IMR-90 (cell line): ENCODE data around the gene LGI4. TPM values are rescaled to one million over a fixed set of nuclear protein-coding genes. Genes with fewer than 3 reads are reported as not detected.
A peak's percentile ranks its signal among the peaks of the same experiment; 100 is the strongest.

Experiments
- ATAC-seq: fragments of 200-7000 bp; cut with Tn5 transposase; 2 replicates; pipeline ENCODE4 v1.9.1; 2020; ENCODE audit warnings: low read depth, mild to moderate bottlenecking, moderate library complexity
- BruUV-seq: library from RNA; stranded (reverse); fragments of 400-500 nt; replicated peaks from 2 replicates; lab custom pipeline; 2021; lab: Mats Ljungman, UMichigan
- CTCF ChIA-PET: fragments of 300-600 bp; formaldehyde crosslinking; extraction: SDS; loops from one replicate; lab custom pipeline; 2021; ENCODE audit warnings: antibody characterized with exemption; lab: Yijun Ruan, JAX
- POLR2A ChIA-PET: fragments of 300-600 bp; sonication (Branson Sonifier 250); formaldehyde crosslinking; loops from one replicate; lab custom pipeline; 2022; ENCODE audit warnings: antibody characterized with exemption; ENCODE audit not compliant: unreplicated experiment; lab: Charles Lee
- DNase-seq: peaks from one replicate; pipeline ENCODE4 v3.0.0; 2013
- H2AFZ ChIP-seq: replicated peaks from 2 replicates; pipeline ENCODE3; 2013; ENCODE audit warnings: low read length, mild to moderate bottlenecking; ENCODE audit not compliant: poor library complexity
- H2AK5ac ChIP-seq: 2 replicates; pipeline ENCODE4 v1.6.1; 2013; ENCODE audit warnings: low read depth, low read length, inconsistent platforms
- H2AK9ac ChIP-seq: replicated peaks from 2 replicates; pipeline ENCODE3; 2013; ENCODE audit warnings: mild to moderate bottlenecking, low read depth, low read length, moderate library complexity; ENCODE audit not compliant: poor library complexity
- H2BK120ac ChIP-seq: 2 replicates; pipeline ENCODE4 v1.6.1; 2013; ENCODE audit warnings: low read depth, low read length, inconsistent platforms
- H2BK15ac ChIP-seq: 3 replicates; pipeline ENCODE4 v1.6.1; 2013; ENCODE audit warnings: low read depth, low read length, inconsistent platforms
- H2BK20ac ChIP-seq: 2 replicates; pipeline ENCODE4 v1.6.1; 2013; ENCODE audit warnings: low read depth, mild to moderate bottlenecking, inconsistent platforms, low read length, moderate library complexity
- H2BK5ac ChIP-seq: 2 replicates; pipeline ENCODE4 v1.6.1; 2013; ENCODE audit warnings: mild to moderate bottlenecking, low read depth, low read length, inconsistent platforms; ENCODE audit not compliant: poor library complexity, severe bottlenecking
- H3K14ac ChIP-seq: replicated peaks from 2 replicates; pipeline ENCODE4 v1.6.1; 2013; ENCODE audit warnings: low read depth, low read length, inconsistent platforms
- H3K18ac ChIP-seq: 2 replicates; pipeline ENCODE4 v1.6.1; 2013; ENCODE audit warnings: low read depth, low read length, control low read depth
- H3K23ac ChIP-seq: 2 replicates; pipeline ENCODE4 v1.6.1; 2013; ENCODE audit warnings: low read depth, low read length, inconsistent platforms
- H3K27ac ChIP-seq: 2 replicates; pipeline ENCODE4 v1.5.1; 2013; ENCODE audit warnings: mild to moderate bottlenecking, control low read depth, low read length; ENCODE audit not compliant: insufficient read depth
- H3K27me3 ChIP-seq: 2 replicates; pipeline ENCODE4 v1.6.1; 2013; ENCODE audit warnings: low read length; ENCODE audit not compliant: control insufficient read depth, insufficient read depth
- H3K36me3 ChIP-seq: 2 replicates; pipeline ENCODE4 v1.6.1; 2013; ENCODE audit warnings: low read length, mixed read lengths; ENCODE audit not compliant: control insufficient read depth, insufficient read depth
- H3K4ac ChIP-seq: 2 replicates; pipeline ENCODE4 v1.6.1; 2013; ENCODE audit warnings: low read depth, low read length, inconsistent platforms
- H3K4me1 ChIP-seq: 2 replicates; pipeline ENCODE4 v1.6.1; 2013; ENCODE audit warnings: low read length, mixed read lengths; ENCODE audit not compliant: control insufficient read depth, insufficient read depth
- H3K4me2 ChIP-seq: 2 replicates; pipeline ENCODE4 v1.6.1; 2013; ENCODE audit warnings: low read depth, mild to moderate bottlenecking, control low read depth, low read length, moderate library complexity
- H3K4me3 ChIP-seq: 2 replicates; pipeline ENCODE4 v1.5.1; 2013; ENCODE audit warnings: low read depth, mild to moderate bottlenecking, control low read depth, low read length, moderate library complexity; ENCODE audit not compliant: insufficient read depth
- H3K56ac ChIP-seq: 2 replicates; pipeline ENCODE4 v1.6.1; 2013; ENCODE audit warnings: low read length, inconsistent platforms; ENCODE audit not compliant: insufficient read depth; ENCODE audit errors: extremely low read depth
- H3K79me1 ChIP-seq, 2 experiments: 2 replicates each; pipeline ENCODE4 v1.6.1; 2013; ENCODE audit warnings: low read length in 2 of 2, inconsistent platforms in 1 of 2, low read depth in 1 of 2
- H3K9ac ChIP-seq: 2 replicates; pipeline ENCODE4 v1.6.1; 2013; ENCODE audit warnings: low read depth, low read length, control low read depth
- H3K9me1 ChIP-seq: 2 replicates; pipeline ENCODE4 v1.6.1; 2013; ENCODE audit warnings: low read length, inconsistent platforms; ENCODE audit not compliant: insufficient read depth
- H3K9me3 ChIP-seq: 2 replicates; pipeline ENCODE4 v1.6.1; 2013; ENCODE audit warnings: low read length; ENCODE audit not compliant: control insufficient read depth, insufficient read depth
- H4K20me1 ChIP-seq: 2 replicates; pipeline ENCODE4 v1.6.1; 2013; ENCODE audit warnings: low read length, inconsistent platforms; ENCODE audit not compliant: insufficient read depth
- H4K5ac ChIP-seq: 2 replicates; pipeline ENCODE4 v1.6.1; 2013; ENCODE audit warnings: mild to moderate bottlenecking, low read depth, low read length, control low read depth
- H4K8ac ChIP-seq, 2 experiments: 2 replicates each; pipeline ENCODE4 v1.6.1; 2013; ENCODE audit warnings: low read depth in 2 of 2, low read length in 2 of 2, control low read depth in 1 of 2, inconsistent platforms in 1 of 2
- H4K91ac ChIP-seq: 2 replicates; pipeline ENCODE4 v1.6.1; 2013; ENCODE audit warnings: low read depth, low read length, inconsistent platforms; ENCODE audit not compliant: insufficient read depth
- MXI1 ChIP-seq: IDR thresholded peaks from 2 replicates; pipeline ENCODE4 v1.6.1; 2012; ENCODE audit warnings: low read depth, mild to moderate bottlenecking, low read length, moderate library complexity, borderline replicate concordance
- WGBS, 2 experiments: methylation state at CpG; one replicate each; pipeline versions ENCODE4 v1.1.5 to v1.1.7; 2013; ENCODE audit warnings: missing lambda C conversion rate in 2 of 2; ENCODE audit not compliant: insufficient read length in 1 of 2; ENCODE audit errors: extremely low coverage in 2 of 2; 5-methylcytosine and 5-hydroxymethylcytosine counted together
- dilution Hi-C: fragments of 300-500 bp; cut with HindIII; formaldehyde crosslinking; loops from one replicate; pipeline ENCODE4 v1.14.3; 2018; ENCODE audit warnings: low sequenced_read_pairs; ENCODE audit not compliant: unreplicated experiment
- in situ Hi-C: fragments of 300-500 bp; cut with MboI; formaldehyde crosslinking; loops from 3 replicates; pipeline ENCODE4 v1.14.3; 2019; ENCODE audit warnings: low sequenced_read_pairs, inconsistent platforms, mixed read lengths
- intact Hi-C: fragments of 100-400 bp; cut with micrococcal nuclease; formaldehyde crosslinking; loops from 2 replicates; pipeline ENCODE4 v1.10.0; 2022
- polyA plus RNA-seq, 3 experiments: library from polyadenylated mRNA; depleted of rRNA; stranded (reverse); fragments of >200 nt; gene quantifications; 2 replicates each; pipeline ENCODE4 v1.2.3, GENCODE V29; 2012; ENCODE audit warnings: low replicate concordance in 1 of 3
- total RNA-seq: library from RNA; depleted of rRNA; stranded (reverse); fragments of >200 nt; gene quantifications from 2 replicates; pipeline ENCODE4 v1.2.3, GENCODE V29; 2012

The LGI4 gene
- total and polyA plus RNA-seq, 2 of the 4 experiments (the other 2 are of a cell fraction): 0.10 TPM; not detected in 1

DNA sequence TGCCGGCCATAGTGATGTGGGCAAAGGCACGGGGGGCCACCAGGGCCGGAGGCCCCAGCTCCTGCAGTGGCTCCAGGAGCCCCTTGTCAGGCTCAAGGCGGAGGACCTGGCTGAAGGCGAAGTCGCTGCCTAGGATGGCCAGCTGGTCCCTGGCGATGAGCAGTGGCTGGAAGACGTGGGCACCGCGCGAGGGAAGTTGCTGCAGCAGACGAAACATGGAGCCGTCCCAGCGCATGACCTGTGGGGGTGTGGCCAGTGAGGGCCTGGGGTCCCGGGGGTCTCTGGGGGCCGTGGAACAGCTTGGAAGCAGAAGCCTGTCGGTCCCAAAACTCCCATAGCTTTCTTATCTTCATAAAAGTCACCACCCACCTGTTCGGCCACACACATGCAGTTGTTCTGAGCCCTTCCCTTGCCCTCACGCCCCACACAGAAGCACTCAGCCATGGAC, 9.6 kb downstream of the LGI4 start:
- TF ChIP-seq MXI1: no peak
- no peak overlapping the region for H3K9ac ChIP-seq
- H2BK15ac ChIP-seq: no peak overlapping the region
- no peak overlapping the region for H3K4me3 ChIP-seq
- no peaks in the 10 kb centered on the region for H4K20me1 ChIP-seq
- H3K9me1 ChIP-seq: peaks cover 7% of the 10 kb centered on the region; the same call in 1 of the 2 replicates
- no peak overlapping the region for H4K5ac ChIP-seq
- no peak overlapping the region for H4K91ac ChIP-seq
- H4K8ac ChIP-seq: peak overlapping the region; percentile 87 to 94; a peak in 2 of 4 replicates
- ChIA-PET POLR2A (no interaction called here), CTCF (no interaction called here)
- DNase-seq (no peak), ATAC-seq (no peak)
- no peak overlapping the region for H3K4me2 ChIP-seq
- H3K4ac ChIP-seq: peak overlapping the region; percentile 79; the same call in 1 of the 2 replicates
- H2BK120ac ChIP-seq: no peak overlapping the region
- no peaks in the 10 kb centered on the region for H3K9me3 ChIP-seq
- dilution Hi-C loops (no loop called here), in situ Hi-C loops (no loop called here), intact Hi-C loops (no loop called here)
- no peak overlapping the region for H2BK5ac ChIP-seq
- peak overlapping the region; percentile 83 for H2AK9ac ChIP-seq
- H3K36me3 ChIP-seq: no peaks in the 10 kb centered on the region
- H3K27ac ChIP-seq: no peak overlapping the region
- peaks cover 2% of the 10 kb centered on the region; the same call in 1 of the 2 replicates for H3K4me1 ChIP-seq
- no peak overlapping the region for H3K23ac ChIP-seq
- BruUV-seq: no TSS peak
- no peak overlapping the region for H3K14ac ChIP-seq
- H3K18ac ChIP-seq: no peak overlapping the region
- H3K79me1 ChIP-seq: 0 out of 4 replicates have a peak, but pooled peaks cover 0 to 7% of the 10 kb centered on the region in 2 experiments
- H2AK5ac ChIP-seq: no peak overlapping the region
- H3K56ac ChIP-seq: no peak overlapping the region
- peaks cover 6% of the 10 kb centered on the region; the same call in 1 of the 2 replicates for H3K27me3 ChIP-seq
- 59% methylated on average over 6 of the region's 19 CpGs; no CpG with 5 or more reads in 1 of the 2 experiments for WGBS, 2 experiments
- H2BK20ac ChIP-seq: no peak overlapping the region
- no peak overlapping the region for H2AFZ ChIP-seq
